HEK293 (cell line): ENCODE data around the gene PRKG1.

Experiments used
- CTCF ChIA-PET: fragments of 350-600 bp; formaldehyde crosslinking; extraction: SDS; loops from one replicate; lab custom pipeline; 2021; ENCODE audit warnings: antibody characterized with exemption; lab: Yijun Ruan, JAX
- POLR2A ChIA-PET: fragments of 300-600 bp; formaldehyde crosslinking; extraction: SDS; loops from one replicate; lab custom pipeline; 2020; ENCODE audit warnings: antibody characterized with exemption, inconsistent platforms; lab: Yijun Ruan, JAX
- H3K27ac ChIP-seq: fragments of 200-500 bp; sonication (Bioruptor generic); 2 replicates; pipeline ENCODE4 v1.5.1; 2014; ENCODE audit warnings: low read depth, low read length, control low read depth, inconsistent platforms; ENCODE audit errors: extremely low read depth
- H3K36me3 ChIP-seq, 2 experiments: fragments of 200-500 bp in 1 of 2; sonication (Bioruptor generic) in 1 of 2; 1 replicate in 1 of 2; 2 replicates in 1 of 2; pipeline ENCODE4 v1.5.1; 2014 to 2017; ENCODE audit warnings: inconsistent platforms in 2 of 2, low read length in 2 of 2; ENCODE audit not compliant: control insufficient read depth in 2 of 2, insufficient read depth in 1 of 2
- H3K4me1 ChIP-seq: fragments of 200-500 bp; sonication (Bioruptor generic); 2 replicates; pipeline ENCODE4 v1.5.1; 2014; ENCODE audit warnings: mild to moderate bottlenecking, low read length, inconsistent platforms; ENCODE audit not compliant: control insufficient read depth, insufficient read depth
- H3K4me3 ChIP-seq: 2 replicates; pipeline ENCODE4 v1.5.1; 2011; ENCODE audit warnings: low read depth, mild to moderate bottlenecking, control low read depth, low read length, moderate library complexity
- H3K9me3 ChIP-seq: fragments of 200-500 bp; sonication (Bioruptor generic); 2 replicates; pipeline ENCODE4 v1.5.1; 2014; ENCODE audit warnings: low read depth, low read length, inconsistent platforms; ENCODE audit not compliant: control insufficient read depth, insufficient read depth
- ELK4 ChIP-seq: IDR thresholded peaks from 2 replicates; pipeline ENCODE4 v1.6.1; 2011; ENCODE audit warnings: mild to moderate bottlenecking, low read depth, low read length, borderline replicate concordance
- KLF7 ChIP-seq: fragments of 450-650 bp; formaldehyde crosslinking; IDR thresholded peaks from 2 replicates; pipeline ENCODE4 v1.5.1; 2016; ENCODE audit warnings: missing biosample characterization, missing genetic modification characterization, borderline replicate concordance
- PRDM2 ChIP-seq: fragments of 450-650 bp; formaldehyde crosslinking; IDR thresholded peaks from 2 replicates; pipeline ENCODE4 v1.5.1; 2016; ENCODE audit warnings: missing biosample characterization, missing genetic modification characterization, borderline replicate concordance
- PRDM6 ChIP-seq: fragments of 450-650 bp; formaldehyde crosslinking; IDR thresholded peaks from 2 replicates; pipeline ENCODE4 v1.5.1; 2017; ENCODE audit warnings: missing biosample characterization, missing genetic modification characterization
- ZBTB20 ChIP-seq: fragments of 450-650 bp; formaldehyde crosslinking; IDR thresholded peaks from 2 replicates; pipeline ENCODE4 v1.5.1; 2016; ENCODE audit warnings: missing biosample characterization, missing genetic modification characterization
- ZBTB44 ChIP-seq: fragments of 450-650 bp; IDR thresholded peaks from 2 replicates; pipeline ENCODE4 v1.5.1; 2018; ENCODE audit warnings: missing biosample characterization, mild to moderate bottlenecking, missing genetic modification characterization
- ZBTB48 ChIP-seq: fragments of 450-650 bp; formaldehyde crosslinking; IDR thresholded peaks from 2 replicates; pipeline ENCODE4 v1.5.1; 2016; ENCODE audit warnings: missing biosample characterization, missing genetic modification characterization
- ZNF433 ChIP-seq: fragments of 450-650 bp; formaldehyde crosslinking; IDR thresholded peaks from 2 replicates; pipeline ENCODE4 v1.5.1; 2016; ENCODE audit warnings: missing biosample characterization, missing genetic modification characterization, low read depth
- ZNF580 ChIP-seq: fragments of 450-650 bp; formaldehyde crosslinking; IDR thresholded peaks from 2 replicates; pipeline ENCODE4 v1.5.1; 2016; ENCODE audit warnings: missing biosample characterization, missing genetic modification characterization
- ZNF76 ChIP-seq: fragments of 450-650 bp; formaldehyde crosslinking; IDR thresholded peaks from 2 replicates; pipeline ENCODE4; 2016; ENCODE audit warnings: low read depth, missing biosample characterization, missing genetic modification characterization, borderline replicate concordance
- ZNF777 ChIP-seq: fragments of 450-650 bp; formaldehyde crosslinking; IDR thresholded peaks from 2 replicates; pipeline ENCODE4 v1.5.1; 2017; ENCODE audit warnings: missing biosample characterization, missing genetic modification characterization, borderline replicate concordance

Gene PRKG1

GRCh38 chr10:51368943-51369342, 294.7 kb downstream of the PRKG1 start:
- Histone ChIP-seq H3K4me1 (peaks cover 3% of the 10 kb centered on the region; the same call in 1 of the 2 replicates), H3K36me3 (no peaks in the 10 kb centered on the region), H3K4me3 (no peak overlapping the region), H3K9me3 (no peaks in the 10 kb centered on the region), H3K27ac (no peak overlapping the region)
- ChIA-PET CTCF (interaction anchor here (0.6 to 2.3 kb wide), 3 partner anchors 14 to 274 kb away, joined by 3 to 7 read pairs (median 4); no protein-coding TSS in a partner anchor), POLR2A (no interaction called here)
- TF ChIP-seq ZNF433 (tag by site-specific recombination) (no peak), ZNF580 (tag by site-specific recombination) (0 out of 2 replicates have a peak, but pooled peaks have one; percentile 31), ZNF777 (tag by site-specific recombination) (no peak), ZBTB44 (tag by site-specific recombination) (no peak), PRDM6 (tag by site-specific recombination) (no peak), PRDM2 (tag by site-specific recombination) (no peak), ZBTB48 (tag by site-specific recombination) (no peak), KLF7 (tag by site-specific recombination) (no peak)

- Histone ChIP-seq H3K27ac (no peak overlapping the region), H3K36me3 (no peaks in the 10 kb centered on the region), H3K9me3 (no peaks in the 10 kb centered on the region), H3K4me3 (no peak overlapping the region), H3K4me1 (peaks cover 3% of the 10 kb centered on the region; the same call in 1 of the 2 replicates)
- ChIA-PET CTCF (interaction anchor here (1.0 kb wide), 2 partner anchors 13 to 52 kb away, joined by 3 to 4 read pairs; no protein-coding TSS in a partner anchor), POLR2A (no interaction called here)
- no peak for TF ChIP-seq ZBTB20 (tag by site-specific recombination)
- TF ChIP-seq ELK4, result no peak
- TF ChIP-seq ZNF76 (tag by site-specific recombination), result no peak
Measured at GRCh38 chr10:51369903-51370302, 295.6 kb downstream of the PRKG1 start.
